Endothelial cell of umbilical vein (primary cell): ENCODE results near the gene LDLRAD4.

ENCODE experiments used
- CTCF ChIP-seq, 2 donors: IDR thresholded peaks; 1 replicate in 1 of 2; 2 replicates in 1 of 2; pipeline ENCODE4 v1.5.1; 2011; ENCODE audit warnings: low read length in 2 of 2, mild to moderate bottlenecking in 2 of 2, moderate library complexity in 2 of 2, control low read depth in 1 of 2, inconsistent platforms in 1 of 2, low read depth in 1 of 2; ENCODE audit not compliant: insufficient read depth in 1 of 2; ENCODE audit errors: extremely low read depth in 1 of 2
- EZH2 ChIP-seq: IDR thresholded peaks from 2 replicates; pipeline ENCODE4 v1.6.1; 2012; ENCODE audit warnings: borderline replicate concordance, low read depth, mild to moderate bottlenecking, moderate library complexity, low read length, inconsistent platforms; ENCODE audit not compliant: severe bottlenecking
- FOS ChIP-seq: IDR thresholded peaks from 2 replicates; pipeline ENCODE4 v1.6.1; 2011; ENCODE audit warnings: mild to moderate bottlenecking, low read length, moderate library complexity, borderline replicate concordance; ENCODE audit not compliant: insufficient read depth
- JUN ChIP-seq: IDR thresholded peaks from 2 replicates; pipeline ENCODE4 v1.6.1; 2011; ENCODE audit warnings: borderline replicate concordance, low read depth; ENCODE audit not compliant: insufficient read length, insufficient read depth
- MAX ChIP-seq: IDR thresholded peaks from 2 replicates; pipeline ENCODE4 v1.6.1; 2011; ENCODE audit not compliant: insufficient read depth, insufficient read length
- MYC ChIP-seq: IDR thresholded peaks from one replicate; pipeline ENCODE4 v1.6.1; 2011; ENCODE audit warnings: mild to moderate bottlenecking, low read depth, low read length
- POLR2A ChIP-seq: IDR thresholded peaks from 2 replicates; pipeline ENCODE4 v1.6.1; 2012; ENCODE audit warnings: low read depth, mild to moderate bottlenecking, control low read depth, low read length

- no peak for TF ChIP-seq MYC
- TF ChIP-seq CTCF (IDR thresholded peaks at IDR 0.05; ENCODE audit: extremely low read depth in 1 of 2, insufficient read depth in 1 of 2, low read depth in 1 of 2, low read length in 2 of 2), result no peak
- TF ChIP-seq EZH2, result no peak
- TF ChIP-seq FOS, result no peak
- TF ChIP-seq POLR2A, result no peak
- no peak for TF ChIP-seq MAX
- no peak for TF ChIP-seq JUN
Observed at GRCh38 chr18:13485604-13486003, 267.0 kb downstream of the LDLRAD4 start.
